PC-9 (cell line): ENCODE data around the gene AFAP1L2. TPM values are rescaled to one million over a fixed set of nuclear protein-coding genes. Genes with fewer than 3 reads are reported as not detected.
"Not testable (repeated sequence)": the region's sequence is repeated elsewhere in the genome, so short reads cannot be mapped to it uniquely, and the experiment has no call there.

Source experiments
- BruUV-seq: library from RNA; stranded (reverse); fragments of 400-500 nt; replicated peaks from 2 replicates; lab custom pipeline; 2021; lab: Mats Ljungman, UMichigan
- CTCF ChIA-PET: fragments of 300-600 bp; sonication (Branson Sonifier 250); formaldehyde crosslinking; loops from one replicate; lab custom pipeline; 2022; ENCODE audit warnings: antibody characterized with exemption; lab: Charles Lee
- POLR2A ChIA-PET: fragments of 300-600 bp; sonication (Branson Sonifier 250); formaldehyde crosslinking; loops from one replicate; lab custom pipeline; 2022; ENCODE audit warnings: antibody characterized with exemption; ENCODE audit not compliant: unreplicated experiment; lab: Charles Lee
- DNase-seq, 2 experiments: peaks; one replicate each; pipeline versions ENCODE4 v3.0.0 to v3.0.0-alpha.2; 2015 to 2022; ENCODE audit warnings: mixed read lengths in 1 of 2
- H2AFZ ChIP-seq: fragments of 200-600 bp; sonication (generic); 2 replicates; pipeline ENCODE4 v1.8.1; 2017; ENCODE audit warnings: antibody characterized with exemption
- H3F3A ChIP-seq: fragments of 200-600 bp; sonication (generic); 2 replicates; pipeline ENCODE4 v1.8.1; 2017; ENCODE audit warnings: antibody characterized with exemption, mild to moderate bottlenecking, low read depth; ENCODE audit not compliant: insufficient read depth
- H3K27ac ChIP-seq: fragments of 200-600 bp; sonication (generic); 2 replicates; pipeline ENCODE4 v1.6.1; 2016; ENCODE audit warnings: mixed run types
- H3K27me3 ChIP-seq: fragments of 200-600 bp; sonication (generic); 2 replicates; pipeline ENCODE4 v1.6.1; 2016; ENCODE audit warnings: low read depth, mixed run types; ENCODE audit not compliant: insufficient read depth
- H3K36me3 ChIP-seq: fragments of 200-600 bp; sonication (generic); 2 replicates; pipeline ENCODE4 v1.6.1; 2016; ENCODE audit warnings: low read depth, mixed run types
- H3K4me1 ChIP-seq: fragments of 200-600 bp; sonication (generic); replicated peaks from 2 replicates; pipeline ENCODE4 v1.6.1; 2016; ENCODE audit warnings: mixed run types; ENCODE audit not compliant: insufficient read depth
- H3K4me2 ChIP-seq: fragments of 200-600 bp; sonication (generic); 2 replicates; pipeline ENCODE4 v1.6.1; 2017; ENCODE audit warnings: mixed run types
- H3K4me3 ChIP-seq: fragments of 200-600 bp; sonication (generic); 2 replicates; pipeline ENCODE4 v1.6.1; 2016; ENCODE audit warnings: mixed run types
- H3K79me2 ChIP-seq: fragments of 200-600 bp; sonication (generic); 2 replicates; pipeline ENCODE4 v1.6.1; 2017; ENCODE audit warnings: low read depth, mixed run types
- H3K9me2 ChIP-seq: fragments of 200-600 bp; sonication (generic); 2 replicates; pipeline ENCODE4 v1.8.1; 2017; ENCODE audit warnings: mild to moderate bottlenecking; ENCODE audit not compliant: insufficient read depth
- H3K9me3 ChIP-seq: fragments of 200-600 bp; sonication (generic); 2 replicates; pipeline ENCODE4 v1.8.1; 2016; ENCODE audit warnings: low read depth; ENCODE audit not compliant: insufficient read depth
- H4K20me1 ChIP-seq: fragments of 200-600 bp; sonication (generic); 2 replicates; pipeline ENCODE4 v1.8.1; 2017; ENCODE audit not compliant: insufficient read depth
- EZH2 ChIP-seq: fragments of 200-600 bp; sonication (generic); IDR thresholded peaks from 2 replicates; pipeline ENCODE4 v1.8.0; 2017; ENCODE audit warnings: antibody characterized with exemption, low read depth
- intact Hi-C: fragments of 100-400 bp; cut with micrococcal nuclease; formaldehyde crosslinking; loops from one replicate; pipeline ENCODE4 v1.10.0; 2022; ENCODE audit not compliant: unreplicated experiment
- total RNA-seq: library from RNA; stranded (reverse); gene quantifications from 2 replicates; pipeline ENCODE4 v1.2.3, GENCODE V29; 2021
- TF ChIP-seq, protein P1 (sequence below): fragments of 200-600 bp; sonication (generic); conservative IDR thresholded peaks from 2 replicates; pipeline ENCODE4 v1.6.1; 2017; ENCODE audit warnings: mixed run types, antibody characterized with exemption, mild to moderate bottlenecking, moderate library complexity

Gene AFAP1L2
- total RNA-seq, 1 experiment from 2014 or later: 35.4 TPM

DNA sequence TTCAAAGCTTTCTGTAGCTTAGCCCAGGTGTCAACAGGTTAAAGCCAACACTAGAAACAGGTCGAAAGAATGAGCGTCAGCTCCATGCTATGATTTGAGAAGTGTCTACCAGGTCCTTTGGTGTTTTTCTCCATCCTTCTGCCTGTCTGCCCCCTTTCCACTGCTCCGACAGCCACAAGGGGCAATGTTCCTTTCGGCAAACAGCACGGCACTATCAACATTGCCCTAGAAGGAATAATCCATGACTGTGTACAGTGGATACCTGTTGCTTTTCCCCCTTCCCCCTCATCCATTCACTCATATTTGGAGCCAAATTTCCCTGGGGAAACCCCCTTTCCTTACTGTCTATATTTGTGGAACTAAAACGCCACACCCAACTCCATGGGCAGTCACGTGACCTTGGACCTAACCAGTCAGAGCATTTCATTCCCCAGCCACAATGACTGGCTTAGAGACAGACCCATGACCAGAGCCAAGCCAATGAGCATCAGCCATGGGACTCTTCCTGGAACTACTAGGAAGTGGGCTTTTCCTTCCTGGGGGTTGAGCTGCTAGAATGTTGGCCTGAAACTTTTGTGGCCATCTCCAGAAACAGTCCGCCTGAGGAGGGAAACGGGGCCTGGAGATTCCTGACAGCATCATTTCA is 51.5 kb downstream of the AFAP1L2 start:
- no peaks in the 10 kb centered on the region for H3K27me3 ChIP-seq
- DNase-seq: no peak
- H3K79me2 ChIP-seq: no peaks in the 10 kb centered on the region
- peaks cover 10% of the 10 kb centered on the region for H3K4me1 ChIP-seq
- H3K36me3 ChIP-seq: no peaks in the 10 kb centered on the region
- TF ChIP-seq, protein P1, sequence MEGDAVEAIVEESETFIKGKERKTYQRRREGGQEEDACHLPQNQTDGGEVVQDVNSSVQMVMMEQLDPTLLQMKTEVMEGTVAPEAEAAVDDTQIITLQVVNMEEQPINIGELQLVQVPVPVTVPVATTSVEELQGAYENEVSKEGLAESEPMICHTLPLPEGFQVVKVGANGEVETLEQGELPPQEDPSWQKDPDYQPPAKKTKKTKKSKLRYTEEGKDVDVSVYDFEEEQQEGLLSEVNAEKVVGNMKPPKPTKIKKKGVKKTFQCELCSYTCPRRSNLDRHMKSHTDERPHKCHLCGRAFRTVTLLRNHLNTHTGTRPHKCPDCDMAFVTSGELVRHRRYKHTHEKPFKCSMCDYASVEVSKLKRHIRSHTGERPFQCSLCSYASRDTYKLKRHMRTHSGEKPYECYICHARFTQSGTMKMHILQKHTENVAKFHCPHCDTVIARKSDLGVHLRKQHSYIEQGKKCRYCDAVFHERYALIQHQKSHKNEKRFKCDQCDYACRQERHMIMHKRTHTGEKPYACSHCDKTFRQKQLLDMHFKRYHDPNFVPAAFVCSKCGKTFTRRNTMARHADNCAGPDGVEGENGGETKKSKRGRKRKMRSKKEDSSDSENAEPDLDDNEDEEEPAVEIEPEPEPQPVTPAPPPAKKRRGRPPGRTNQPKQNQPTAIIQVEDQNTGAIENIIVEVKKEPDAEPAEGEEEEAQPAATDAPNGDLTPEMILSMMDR: no peak
- no peak for TF ChIP-seq EZH2
- H3K9me3 ChIP-seq: no peaks in the 10 kb centered on the region
- intact Hi-C loops: no loop called here
- no peak overlapping the region for H2AFZ ChIP-seq
- CTCF ChIA-PET: no interaction called here
- H4K20me1 ChIP-seq: peaks cover 3% of the 10 kb centered on the region; the same call in 1 of the 2 replicates
- H3K4me2 ChIP-seq: no peak overlapping the region
- BruUV-seq: no TSS peak
- H3K4me3 ChIP-seq: no peak overlapping the region
- POLR2A ChIA-PET: no interaction called here
- no peaks in the 10 kb centered on the region for H3K9me2 ChIP-seq
- H3K27ac ChIP-seq: no peak overlapping the region
- H3F3A ChIP-seq: 0 out of 2 replicates have a peak, but pooled peaks cover 4% of the 10 kb centered on the region

DNA sequence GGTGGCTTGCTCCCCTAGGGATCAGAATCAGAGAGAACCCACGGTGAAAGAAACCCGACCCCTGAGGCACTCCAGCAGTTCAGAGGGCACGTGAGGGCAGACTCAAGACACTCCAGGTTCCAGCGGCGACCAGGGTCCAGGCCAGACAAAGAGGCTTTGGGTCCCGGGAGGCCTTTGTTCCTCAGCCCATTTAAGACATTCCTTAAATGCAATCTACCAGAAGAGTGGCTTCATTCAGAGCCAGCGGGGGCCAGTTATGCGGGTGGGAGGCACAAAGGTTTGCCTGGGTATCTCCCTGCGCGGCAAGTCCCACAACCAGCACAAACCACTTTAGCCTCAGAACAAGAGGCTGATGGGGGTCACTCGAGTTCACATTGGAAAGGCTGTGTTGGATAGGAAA is 53.6 kb downstream of the AFAP1L2 start:
- no peaks in the 10 kb centered on the region for H3K9me2 ChIP-seq
- H3K79me2 ChIP-seq: no peaks in the 10 kb centered on the region
- no peak for DNase-seq
- no peaks in the 10 kb centered on the region for H3F3A ChIP-seq
- H3K4me1 ChIP-seq: no peaks in the 10 kb centered on the region
- no TSS peak for BruUV-seq
- no peaks in the 10 kb centered on the region for H3K27me3 ChIP-seq
- no peaks in the 10 kb centered on the region for H3K36me3 ChIP-seq
- no peaks in the 10 kb centered on the region for H4K20me1 ChIP-seq
- H2AFZ ChIP-seq: no peak overlapping the region
- no peaks in the 10 kb centered on the region for H3K9me3 ChIP-seq
- POLR2A ChIA-PET: no interaction called here
- TF ChIP-seq, protein P1: no peak
- no peak for TF ChIP-seq EZH2
- intact Hi-C loops: no loop called here
- CTCF ChIA-PET: no interaction called here
- no peak overlapping the region for H3K4me3 ChIP-seq
- H3K27ac ChIP-seq: no peak overlapping the region
- no peak overlapping the region for H3K4me2 ChIP-seq

DNA sequence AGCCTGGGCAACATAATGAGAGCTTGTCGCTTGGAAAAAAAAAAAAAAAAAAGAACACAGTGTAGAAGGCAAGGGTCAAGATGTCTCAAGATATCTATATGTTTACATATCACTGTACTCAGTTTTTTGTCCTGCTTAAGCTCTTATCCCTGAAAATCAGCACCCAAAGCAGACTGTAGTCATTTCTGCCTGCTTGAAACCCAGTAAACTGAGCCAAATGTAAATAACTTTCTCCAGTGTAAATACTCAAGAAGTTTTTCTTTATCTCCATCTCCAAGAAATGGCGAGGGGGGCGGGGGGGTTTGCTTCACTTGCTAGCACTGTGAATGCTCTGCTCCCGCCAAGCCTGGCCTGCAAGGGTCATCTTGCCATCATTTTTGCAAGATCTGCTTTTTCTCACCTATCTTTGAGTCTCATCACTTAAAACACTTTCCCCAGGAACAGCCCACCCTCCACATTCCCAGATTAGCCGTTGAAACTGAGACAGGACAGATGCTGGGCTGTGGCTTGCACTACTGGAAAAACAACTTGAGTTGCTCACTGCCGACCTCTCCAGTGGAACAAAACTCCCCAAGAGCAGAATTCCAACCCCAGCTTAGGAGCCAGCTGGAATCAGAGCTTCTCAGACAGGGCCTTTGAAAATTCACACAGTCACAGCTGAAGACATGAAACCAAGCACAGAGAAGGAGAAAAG is 54.6 kb downstream of the AFAP1L2 start:
- Histone ChIP-seq H3K79me2 (no peaks in the 10 kb centered on the region), H4K20me1 (no peaks in the 10 kb centered on the region), H3K27me3 (no peaks in the 10 kb centered on the region), H3F3A (no peaks in the 10 kb centered on the region), H3K9me3 (no peaks in the 10 kb centered on the region), H3K4me1 (no peaks in the 10 kb centered on the region), H3K9me2 (no peaks in the 10 kb centered on the region), H2AFZ (no peak overlapping the region), H3K4me2 (no peak overlapping the region), H3K27ac (no peak overlapping the region), H3K4me3 (no peak overlapping the region), H3K36me3 (no peaks in the 10 kb centered on the region)
- DNase-seq: peak in 1 of 2 experiments; percentile 22
- CTCF ChIA-PET: no interaction called here
- TF ChIP-seq, protein P1: no peak
- TF ChIP-seq EZH2: no peak
- intact Hi-C loops: loop anchor here (5.0 kb wide), 1 partner anchor 53 kb away; the partner anchor contains the start of gene AFAP1L2
- no TSS peak for BruUV-seq
- POLR2A ChIA-PET: no interaction called here

DNA sequence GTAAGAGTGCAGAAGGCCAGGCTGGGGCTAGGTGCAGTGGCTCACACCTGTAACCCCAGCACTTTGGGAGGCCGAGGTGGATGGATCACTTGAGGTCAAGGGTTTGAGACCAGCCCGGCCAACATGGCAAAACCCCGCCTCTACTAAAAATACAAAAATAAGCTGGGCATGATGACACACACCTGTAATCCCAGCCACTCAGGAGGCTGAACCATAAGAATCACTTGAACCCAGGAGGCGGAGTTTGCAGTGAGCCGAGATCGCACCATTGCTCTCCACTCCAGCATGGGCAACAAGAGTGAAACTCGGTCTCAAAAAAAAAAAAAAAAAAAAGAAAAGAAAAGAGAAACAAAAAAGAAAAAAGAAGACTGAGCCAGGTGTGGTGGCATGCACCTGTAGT is 55.2 kb downstream of the AFAP1L2 start:
- H4K20me1 ChIP-seq, CTCF ChIA-PET, H3K9me3 ChIP-seq, H2AFZ ChIP-seq, H3K9me2 ChIP-seq, POLR2A ChIA-PET, H3K36me3 ChIP-seq, H3K4me1 ChIP-seq, H3K4me3 ChIP-seq, H3K4me2 ChIP-seq, H3F3A ChIP-seq, H3K27me3 ChIP-seq, BruUV-seq, H3K27ac ChIP-seq, H3K79me2 ChIP-seq, DNase-seq: not testable (repeated sequence)
- intact Hi-C loops: loop anchor here (5.0 kb wide), 1 partner anchor 53 kb away; the partner anchor contains the start of gene AFAP1L2
